Choroid plexus epithelial cell (primary cell): ENCODE results near the gene SOX6.

ENCODE experiments used
- DNase-seq: peaks from one replicate; pipeline ENCODE4 v3.0.0-alpha.2; 2010; ENCODE audit warnings: low read depth
- H3K4me3 ChIP-seq: 2 replicates; pipeline ENCODE4 v1.5.1; 2011; ENCODE audit warnings: low read depth, mild to moderate bottlenecking, control low read depth, low read length, moderate library complexity
- TF ChIP-seq, protein P1 (sequence below): conservative IDR thresholded peaks from 2 replicates; pipeline ENCODE4 v1.5.1; 2011; ENCODE audit warnings: low read depth, mild to moderate bottlenecking, control low read depth, inconsistent platforms, low read length, moderate library complexity

The SOX6 gene

DNA sequence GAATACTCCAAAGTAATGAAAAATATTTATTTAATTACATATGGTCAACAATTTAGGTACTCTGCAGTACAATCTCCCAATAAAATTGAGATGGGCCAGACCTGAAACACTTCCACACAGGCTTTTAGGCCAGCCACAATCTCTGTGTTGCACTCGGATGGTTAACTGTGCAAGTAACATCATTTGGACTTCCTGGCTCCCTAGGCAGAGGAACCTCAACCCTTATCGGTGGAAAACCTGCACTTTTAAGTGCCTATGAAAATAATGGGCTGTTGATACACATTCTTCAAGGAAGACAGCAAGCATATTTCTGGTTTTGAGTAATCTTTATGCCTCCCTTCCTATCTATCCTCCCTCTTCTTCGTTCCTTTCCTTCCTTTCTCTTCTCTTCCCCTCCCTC is 343.1 kb downstream of the SOX6 start:
- TF ChIP-seq, protein P1, sequence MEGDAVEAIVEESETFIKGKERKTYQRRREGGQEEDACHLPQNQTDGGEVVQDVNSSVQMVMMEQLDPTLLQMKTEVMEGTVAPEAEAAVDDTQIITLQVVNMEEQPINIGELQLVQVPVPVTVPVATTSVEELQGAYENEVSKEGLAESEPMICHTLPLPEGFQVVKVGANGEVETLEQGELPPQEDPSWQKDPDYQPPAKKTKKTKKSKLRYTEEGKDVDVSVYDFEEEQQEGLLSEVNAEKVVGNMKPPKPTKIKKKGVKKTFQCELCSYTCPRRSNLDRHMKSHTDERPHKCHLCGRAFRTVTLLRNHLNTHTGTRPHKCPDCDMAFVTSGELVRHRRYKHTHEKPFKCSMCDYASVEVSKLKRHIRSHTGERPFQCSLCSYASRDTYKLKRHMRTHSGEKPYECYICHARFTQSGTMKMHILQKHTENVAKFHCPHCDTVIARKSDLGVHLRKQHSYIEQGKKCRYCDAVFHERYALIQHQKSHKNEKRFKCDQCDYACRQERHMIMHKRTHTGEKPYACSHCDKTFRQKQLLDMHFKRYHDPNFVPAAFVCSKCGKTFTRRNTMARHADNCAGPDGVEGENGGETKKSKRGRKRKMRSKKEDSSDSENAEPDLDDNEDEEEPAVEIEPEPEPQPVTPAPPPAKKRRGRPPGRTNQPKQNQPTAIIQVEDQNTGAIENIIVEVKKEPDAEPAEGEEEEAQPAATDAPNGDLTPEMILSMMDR = no peak
- no peak overlapping the region for H3K4me3 ChIP-seq
- DNase-seq = no peak

DNA sequence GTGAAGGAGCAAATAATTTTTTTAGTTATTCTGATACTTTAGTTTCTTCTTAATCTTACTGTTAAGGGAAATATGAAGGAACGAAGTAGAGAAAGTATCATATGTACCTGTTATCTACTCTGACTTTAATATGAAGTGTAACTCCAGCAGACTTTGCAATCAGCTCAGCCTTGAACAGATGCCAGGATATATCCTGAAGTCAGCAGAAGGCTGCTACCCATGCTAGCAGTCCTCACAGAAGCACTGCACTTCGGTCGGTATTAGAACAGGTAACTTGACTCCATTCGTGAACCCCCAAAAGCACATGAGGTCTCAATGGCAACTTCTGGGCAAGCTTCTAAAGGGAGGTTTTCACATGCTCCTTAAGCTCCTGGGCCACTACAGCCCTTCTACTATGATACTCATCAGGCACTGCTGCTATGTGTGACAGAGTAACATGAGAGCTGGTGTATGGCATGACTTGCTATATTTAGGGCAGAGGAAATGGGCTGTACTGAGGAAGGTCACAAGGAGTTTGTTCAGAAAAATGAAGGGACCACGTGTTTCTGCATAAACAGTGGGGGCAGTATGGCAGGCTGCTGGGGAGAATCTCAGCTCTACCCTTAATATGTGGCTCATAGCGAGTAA is 344.1 kb downstream of the SOX6 start:
- H3K4me3 ChIP-seq = no peak overlapping the region
- peak; percentile 22 for DNase-seq
- TF ChIP-seq, protein P1 = no peak

DNA sequence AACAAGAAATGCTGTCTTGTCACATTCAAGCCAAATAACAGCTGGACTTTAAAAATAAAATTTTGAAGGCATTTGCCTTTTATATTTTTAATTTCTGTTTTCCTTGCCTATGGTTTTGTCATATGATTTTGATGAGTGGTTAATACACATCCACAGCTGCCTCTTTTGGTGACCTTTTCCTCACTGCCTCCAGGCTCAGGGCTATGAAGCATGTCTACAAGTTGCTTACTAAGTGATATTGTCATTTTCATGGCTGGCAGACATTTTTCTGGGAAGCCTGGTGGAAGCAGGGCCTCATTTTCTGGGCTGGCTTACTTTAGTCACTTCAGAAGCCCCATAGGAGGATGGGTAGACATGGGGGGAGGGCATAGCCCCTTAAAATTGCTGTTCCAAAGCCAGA is 344.9 kb downstream of the SOX6 start:
- H3K4me3 ChIP-seq = no peak overlapping the region
- DNase-seq = no peak
- TF ChIP-seq, protein P1 = no peak

DNA sequence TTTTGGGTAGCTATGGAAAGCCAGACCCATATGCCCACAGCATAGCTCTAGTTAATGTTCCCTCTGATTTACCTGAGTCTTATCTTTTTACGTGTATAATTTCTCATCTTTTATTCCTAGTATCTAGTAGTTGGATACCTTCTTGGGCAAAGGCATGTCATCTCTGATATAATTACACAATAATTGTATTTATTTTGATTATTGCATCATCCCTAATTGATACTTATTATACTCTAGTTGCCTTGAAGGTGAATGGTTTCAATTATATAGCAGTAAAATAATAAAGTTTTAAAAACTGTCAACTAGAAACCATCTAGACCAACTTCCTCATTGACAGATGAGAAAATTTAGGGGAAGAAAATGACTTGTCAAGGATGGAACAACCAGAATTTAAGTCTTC is 347.3 kb downstream of the SOX6 start:
- no peak overlapping the region for H3K4me3 ChIP-seq
- no peak for DNase-seq
- TF ChIP-seq, protein P1 = no peak

DNA sequence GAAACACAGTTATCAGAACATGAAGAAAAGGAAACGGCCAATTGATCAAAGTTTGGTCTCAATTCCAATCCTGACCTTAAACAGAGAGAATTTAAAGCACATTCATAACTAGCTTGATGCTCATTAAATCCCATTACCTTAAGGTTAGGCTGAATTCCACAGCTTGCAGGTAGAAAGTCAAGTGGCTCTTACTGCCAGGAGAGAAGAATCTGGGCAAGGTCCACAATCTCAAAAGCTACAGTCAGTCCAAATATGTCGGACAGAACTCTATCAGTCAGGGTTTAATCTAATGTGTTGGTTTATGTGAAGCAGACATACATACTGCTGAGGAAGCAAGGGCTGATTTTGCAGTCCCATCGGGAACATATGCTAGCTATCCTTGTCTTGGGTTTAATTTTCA is 348.8 kb downstream of the SOX6 start:
- DNase-seq = no peak
- H3K4me3 ChIP-seq = no peak overlapping the region
- TF ChIP-seq, protein P1 = no peak

DNA sequence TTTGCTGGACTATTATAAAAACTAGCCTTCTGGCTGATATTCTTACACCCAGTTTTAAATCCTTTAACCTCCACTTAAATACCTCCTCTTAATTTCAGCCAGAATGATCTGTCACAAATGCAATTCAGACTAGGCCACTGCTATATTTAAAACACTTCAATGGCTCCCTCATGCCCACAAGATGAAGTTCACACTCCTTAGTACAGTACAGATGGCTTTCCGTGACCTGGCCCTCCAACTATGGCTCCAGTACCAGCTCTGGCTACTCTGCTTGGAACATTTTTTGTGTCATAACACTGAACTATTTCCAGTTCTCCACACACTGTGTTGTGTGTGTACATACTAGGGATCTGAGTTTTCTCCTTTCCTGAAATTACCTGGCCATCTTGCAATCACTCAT is 353.4 kb downstream of the SOX6 start:
- DNase-seq = no peak
- TF ChIP-seq, protein P1 = no peak
- H3K4me3 ChIP-seq = no peak overlapping the region

DNA sequence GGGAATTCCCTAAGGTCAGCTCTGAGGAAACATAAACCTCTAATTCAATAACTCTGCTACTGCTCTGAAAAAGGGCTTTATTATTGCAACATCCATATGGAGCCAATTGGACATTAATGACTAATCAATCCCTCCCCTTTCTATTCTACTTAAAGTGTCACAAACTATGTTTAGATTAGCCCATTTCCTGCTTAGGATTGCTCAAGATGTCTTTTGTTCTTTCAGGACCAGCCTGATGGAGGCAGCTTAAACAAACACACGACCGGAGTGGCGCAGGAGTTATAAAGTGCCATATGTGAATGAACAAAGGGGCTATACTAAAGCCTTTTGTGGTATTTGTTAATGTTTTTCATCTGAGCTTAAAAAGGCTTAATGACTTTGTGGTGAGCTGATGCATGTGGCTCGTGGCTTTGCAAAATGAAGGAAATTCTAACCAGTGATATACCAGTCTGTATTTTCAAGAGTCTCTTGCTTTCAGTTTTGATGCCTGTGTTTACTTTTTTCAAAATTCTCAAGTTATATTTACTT is 354.4 kb downstream of the SOX6 start:
- peak; percentile 73 for DNase-seq
- TF ChIP-seq, protein P1 = no peak
- peak overlapping the region; percentile 32 for H3K4me3 ChIP-seq
